SU-DHL-6 (cell line): ENCODE measurements around the gene FAM89A.
"Not testable (repeated sequence)": the region's sequence is repeated elsewhere in the genome, so short reads cannot be mapped to it uniquely, and the experiment has no call there.

ENCODE experiments used
- H2AFZ ChIP-seq: fragments of 200-600 bp; sonication (generic); 2 replicates; pipeline ENCODE4 v1.6.1; 2014; ENCODE audit warnings: low read depth, mild to moderate bottlenecking, moderate library complexity, mixed read lengths, antibody characterized with exemption, low read length; ENCODE audit not compliant: severe bottlenecking
- H3F3A ChIP-seq: fragments of 200-600 bp; shearing (Covaris generic); 2 replicates; pipeline ENCODE4 v1.6.0; 2016; ENCODE audit warnings: antibody characterized with exemption, mild to moderate bottlenecking; ENCODE audit not compliant: insufficient read depth
- H3K27ac ChIP-seq: fragments of 200-600 bp; sonication (generic); 2 replicates; pipeline ENCODE4 v1.5.1; 2016; ENCODE audit warnings: low read depth, mild to moderate bottlenecking, low read length, moderate library complexity, mixed read lengths
- H3K27me3 ChIP-seq: fragments of 200-600 bp; sonication (generic), shearing (Covaris generic); 2 replicates; pipeline ENCODE4 v1.6.0; 2014; ENCODE audit warnings: mild to moderate bottlenecking, low read length
- H3K36me3 ChIP-seq: fragments of 200-600 bp; sonication (generic); 2 replicates; pipeline ENCODE4 v1.6.1; 2014; ENCODE audit warnings: mild to moderate bottlenecking, low read length, mixed read lengths
- H3K4me2 ChIP-seq: fragments of 300-600, 200-600 bp; shearing (Covaris generic), sonication (generic); 2 replicates; pipeline ENCODE4 v1.6.0; 2014; ENCODE audit warnings: low read length, low read depth, mild to moderate bottlenecking; ENCODE audit not compliant: poor library complexity, severe bottlenecking
- H3K4me3 ChIP-seq: fragments of 200-600 bp; sonication (generic); 2 replicates; pipeline ENCODE4 v1.5.1; 2014; ENCODE audit warnings: antibody characterized with exemption, low read length, mild to moderate bottlenecking, mixed read lengths; ENCODE audit not compliant: insufficient read depth, poor library complexity, severe bottlenecking
- H3K79me2 ChIP-seq: fragments of 200-600 bp; sonication (generic); 2 replicates; pipeline ENCODE4 v1.6.1; 2014; ENCODE audit warnings: mild to moderate bottlenecking, low read length, moderate library complexity; ENCODE audit not compliant: insufficient read depth
- H3K9ac ChIP-seq: fragments of 200-600 bp; sonication (generic); 2 replicates; pipeline ENCODE4 v1.7.0; 2014; ENCODE audit warnings: mild to moderate bottlenecking, low read length
- H3K9me2 ChIP-seq: fragments of 200-600 bp; sonication (generic); replicated peaks from 2 replicates; pipeline ENCODE4 v1.6.1; 2014; ENCODE audit warnings: low read length; ENCODE audit not compliant: insufficient read depth
- H3K9me3 ChIP-seq: fragments of 200-600 bp; sonication (generic); 2 replicates; pipeline ENCODE4 v1.6.1; 2014; ENCODE audit warnings: low read length, mixed read lengths; ENCODE audit not compliant: insufficient read depth
- H4K20me1 ChIP-seq: fragments of 200-600 bp; sonication (generic); 2 replicates; pipeline ENCODE4 v1.6.1; 2014; ENCODE audit warnings: low read depth, mild to moderate bottlenecking, antibody characterized with exemption, low read length, moderate library complexity, mixed read lengths
- CTCF ChIP-seq: fragments of 200-600 bp; sonication (generic); IDR thresholded peaks from one replicate; pipeline ENCODE4 v1.5.1; 2017; ENCODE audit warnings: antibody characterized with exemption, mild to moderate bottlenecking, low read length, moderate library complexity; ENCODE audit not compliant: insufficient read depth, poor library complexity, severe bottlenecking
- EZH2phosphoT487 ChIP-seq: fragments of 200-600 bp; sonication (generic), shearing (Covaris generic); conservative IDR thresholded peaks from 2 replicates; pipeline ENCODE4 v1.6.1; 2018; ENCODE audit warnings: mild to moderate bottlenecking, antibody characterized with exemption, low read length, moderate library complexity, mixed read lengths

The FAM89A gene

DNA sequence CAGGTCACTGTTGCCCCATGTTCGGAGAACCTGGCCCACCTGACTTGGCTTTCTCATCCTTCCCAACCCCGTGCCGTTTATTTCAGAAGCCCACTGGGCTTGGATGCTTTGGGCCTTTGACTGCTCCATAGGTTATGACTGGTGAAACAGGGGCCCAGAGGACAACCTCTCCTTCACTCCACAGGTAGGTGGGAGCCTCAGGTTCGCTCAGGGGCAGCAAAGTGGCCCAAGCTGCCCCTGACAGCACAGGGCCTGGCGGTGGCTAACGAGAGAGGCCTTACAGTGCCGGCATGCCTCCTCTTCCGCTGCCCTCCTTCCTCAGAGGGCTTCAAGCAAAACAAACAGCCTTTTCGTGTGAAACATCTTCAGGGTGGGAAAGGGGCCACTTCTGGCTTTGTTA lies 16.9 kb downstream of the FAM89A start:
- Histone ChIP-seq H4K20me1 (no peaks in the 10 kb centered on the region; the same call in 1 of the 2 replicates), H3K79me2 (no peaks in the 10 kb centered on the region), H3K36me3 (no peaks in the 10 kb centered on the region), H3K27ac (no peak overlapping the region), H2AFZ (no peak overlapping the region), H3F3A (no peaks in the 10 kb centered on the region), H3K9me3 (no peaks in the 10 kb centered on the region), H3K9ac (no peak overlapping the region), H3K9me2 (no peaks in the 10 kb centered on the region), H3K4me3 (no peak overlapping the region), H3K27me3 (no peaks in the 10 kb centered on the region), H3K4me2 (no peak overlapping the region)
- TF ChIP-seq CTCF (no peak), EZH2phosphoT487 (no peak)

DNA sequence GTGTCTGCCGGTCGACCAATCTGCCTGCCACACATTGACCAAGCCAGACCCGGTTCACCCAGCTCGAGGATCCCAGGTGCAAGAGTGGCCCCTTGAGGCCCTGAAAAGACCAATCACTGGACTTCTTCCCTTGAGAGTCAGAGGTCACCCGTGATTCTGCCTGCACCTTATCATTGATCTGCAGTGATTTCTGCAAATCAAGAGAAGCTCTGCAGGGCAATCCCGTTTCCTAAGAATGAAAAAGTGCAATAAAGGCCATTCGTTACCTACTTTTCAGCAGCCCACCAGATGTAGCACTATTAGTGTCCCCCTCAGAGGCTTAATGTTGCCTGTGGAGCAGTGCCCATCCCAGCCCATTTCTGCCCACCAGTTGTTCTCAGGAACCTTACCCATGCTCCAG lies 17.5 kb downstream of the FAM89A start:
- H2AFZ ChIP-seq, H3K4me3 ChIP-seq, H3K27me3 ChIP-seq, H3K4me2 ChIP-seq, H3K27ac ChIP-seq, H3K79me2 ChIP-seq, H3F3A ChIP-seq, H4K20me1 ChIP-seq, H3K36me3 ChIP-seq, H3K9ac ChIP-seq, H3K9me3 ChIP-seq, H3K9me2 ChIP-seq: not testable (repeated sequence)

- Histone ChIP-seq H3K27me3 (no peaks in the 10 kb centered on the region), H3K4me3 (no peak overlapping the region), H2AFZ (no peak overlapping the region), H3K27ac (no peak overlapping the region), H4K20me1 (no peaks in the 10 kb centered on the region), H3K36me3 (no peaks in the 10 kb centered on the region), H3K9me3 (no peaks in the 10 kb centered on the region), H3K9ac (no peak overlapping the region), H3K9me2 (no peaks in the 10 kb centered on the region), H3K4me2 (no peak overlapping the region), H3F3A (no peaks in the 10 kb centered on the region), H3K79me2 (no peaks in the 10 kb centered on the region)
- TF ChIP-seq EZH2phosphoT487 (no peak), CTCF (no peak)
Observed at GRCh38 chr1:231021540-231022031, 18.5 kb downstream of the FAM89A start.

GRCh38 chr1:231020816-231021215 lies 19.2 kb downstream of the FAM89A start:
- H3K36me3 ChIP-seq, result no peaks in the 10 kb centered on the region
- no peaks in the 10 kb centered on the region for H3F3A ChIP-seq
- H3K9me2 ChIP-seq, result no peaks in the 10 kb centered on the region
- no peak overlapping the region for H3K9ac ChIP-seq
- no peak for TF ChIP-seq CTCF
- TF ChIP-seq EZH2phosphoT487, result no peak
- H3K4me3 ChIP-seq, result no peak overlapping the region
- H2AFZ ChIP-seq, result no peak overlapping the region
- H3K27ac ChIP-seq, result no peak overlapping the region
- no peaks in the 10 kb centered on the region for H3K79me2 ChIP-seq
- no peaks in the 10 kb centered on the region for H4K20me1 ChIP-seq
- H3K27me3 ChIP-seq, result no peaks in the 10 kb centered on the region
- no peaks in the 10 kb centered on the region for H3K9me3 ChIP-seq
- no peak overlapping the region for H3K4me2 ChIP-seq
